IMR-90 (cell line): Measurements from ENCODE around the gene TSKU. TPM values are rescaled to one million over a fixed set of nuclear protein-coding genes. Genes with fewer than 3 reads are reported as not detected.

Experiments
- ATAC-seq: fragments of 200-7000 bp; cut with Tn5 transposase; 2 replicates; pipeline ENCODE4 v1.9.1; 2020; ENCODE audit warnings: low read depth, mild to moderate bottlenecking, moderate library complexity
- BruUV-seq: library from RNA; stranded (reverse); fragments of 400-500 nt; replicated peaks from 2 replicates; lab custom pipeline; 2021; lab: Mats Ljungman, UMichigan
- CTCF ChIA-PET: fragments of 300-600 bp; formaldehyde crosslinking; extraction: SDS; loops from one replicate; lab custom pipeline; 2021; ENCODE audit warnings: antibody characterized with exemption; lab: Yijun Ruan, JAX
- POLR2A ChIA-PET: fragments of 300-600 bp; sonication (Branson Sonifier 250); formaldehyde crosslinking; loops from one replicate; lab custom pipeline; 2022; ENCODE audit warnings: antibody characterized with exemption; ENCODE audit not compliant: unreplicated experiment; lab: Charles Lee
- DNase-seq: peaks from one replicate; pipeline ENCODE4 v3.0.0; 2013
- H2AFZ ChIP-seq: replicated peaks from 2 replicates; pipeline ENCODE3; 2013; ENCODE audit warnings: low read length, mild to moderate bottlenecking; ENCODE audit not compliant: poor library complexity
- H2AK5ac ChIP-seq: 2 replicates; pipeline ENCODE4 v1.6.1; 2013; ENCODE audit warnings: low read depth, low read length, inconsistent platforms
- H2AK9ac ChIP-seq: replicated peaks from 2 replicates; pipeline ENCODE3; 2013; ENCODE audit warnings: mild to moderate bottlenecking, low read depth, low read length, moderate library complexity; ENCODE audit not compliant: poor library complexity
- H2BK120ac ChIP-seq: 2 replicates; pipeline ENCODE4 v1.6.1; 2013; ENCODE audit warnings: low read depth, low read length, inconsistent platforms
- H2BK15ac ChIP-seq: 3 replicates; pipeline ENCODE4 v1.6.1; 2013; ENCODE audit warnings: low read depth, low read length, inconsistent platforms
- H2BK20ac ChIP-seq: 2 replicates; pipeline ENCODE4 v1.6.1; 2013; ENCODE audit warnings: low read depth, mild to moderate bottlenecking, inconsistent platforms, low read length, moderate library complexity
- H2BK5ac ChIP-seq: 2 replicates; pipeline ENCODE4 v1.6.1; 2013; ENCODE audit warnings: mild to moderate bottlenecking, low read depth, low read length, inconsistent platforms; ENCODE audit not compliant: poor library complexity, severe bottlenecking
- H3K14ac ChIP-seq: replicated peaks from 2 replicates; pipeline ENCODE4 v1.6.1; 2013; ENCODE audit warnings: low read depth, low read length, inconsistent platforms
- H3K18ac ChIP-seq: 2 replicates; pipeline ENCODE4 v1.6.1; 2013; ENCODE audit warnings: low read depth, low read length, control low read depth
- H3K23ac ChIP-seq: 2 replicates; pipeline ENCODE4 v1.6.1; 2013; ENCODE audit warnings: low read depth, low read length, inconsistent platforms
- H3K27ac ChIP-seq: 2 replicates; pipeline ENCODE4 v1.5.1; 2013; ENCODE audit warnings: mild to moderate bottlenecking, control low read depth, low read length; ENCODE audit not compliant: insufficient read depth
- H3K27me3 ChIP-seq: 2 replicates; pipeline ENCODE4 v1.6.1; 2013; ENCODE audit warnings: low read length; ENCODE audit not compliant: control insufficient read depth, insufficient read depth
- H3K36me3 ChIP-seq: 2 replicates; pipeline ENCODE4 v1.6.1; 2013; ENCODE audit warnings: low read length, mixed read lengths; ENCODE audit not compliant: control insufficient read depth, insufficient read depth
- H3K4ac ChIP-seq: 2 replicates; pipeline ENCODE4 v1.6.1; 2013; ENCODE audit warnings: low read depth, low read length, inconsistent platforms
- H3K4me1 ChIP-seq: 2 replicates; pipeline ENCODE4 v1.6.1; 2013; ENCODE audit warnings: low read length, mixed read lengths; ENCODE audit not compliant: control insufficient read depth, insufficient read depth
- H3K4me2 ChIP-seq: 2 replicates; pipeline ENCODE4 v1.6.1; 2013; ENCODE audit warnings: low read depth, mild to moderate bottlenecking, control low read depth, low read length, moderate library complexity
- H3K4me3 ChIP-seq: 2 replicates; pipeline ENCODE4 v1.5.1; 2013; ENCODE audit warnings: low read depth, mild to moderate bottlenecking, control low read depth, low read length, moderate library complexity; ENCODE audit not compliant: insufficient read depth
- H3K56ac ChIP-seq: 2 replicates; pipeline ENCODE4 v1.6.1; 2013; ENCODE audit warnings: low read length, inconsistent platforms; ENCODE audit not compliant: insufficient read depth; ENCODE audit errors: extremely low read depth
- H3K79me1 ChIP-seq, 2 experiments: 2 replicates each; pipeline ENCODE4 v1.6.1; 2013; ENCODE audit warnings: low read length in 2 of 2, inconsistent platforms in 1 of 2, low read depth in 1 of 2
- H3K9ac ChIP-seq: 2 replicates; pipeline ENCODE4 v1.6.1; 2013; ENCODE audit warnings: low read depth, low read length, control low read depth
- H3K9me1 ChIP-seq: 2 replicates; pipeline ENCODE4 v1.6.1; 2013; ENCODE audit warnings: low read length, inconsistent platforms; ENCODE audit not compliant: insufficient read depth
- H3K9me3 ChIP-seq: 2 replicates; pipeline ENCODE4 v1.6.1; 2013; ENCODE audit warnings: low read length; ENCODE audit not compliant: control insufficient read depth, insufficient read depth
- H4K20me1 ChIP-seq: 2 replicates; pipeline ENCODE4 v1.6.1; 2013; ENCODE audit warnings: low read length, inconsistent platforms; ENCODE audit not compliant: insufficient read depth
- H4K5ac ChIP-seq: 2 replicates; pipeline ENCODE4 v1.6.1; 2013; ENCODE audit warnings: mild to moderate bottlenecking, low read depth, low read length, control low read depth
- H4K8ac ChIP-seq, 2 experiments: 2 replicates each; pipeline ENCODE4 v1.6.1; 2013; ENCODE audit warnings: low read depth in 2 of 2, low read length in 2 of 2, control low read depth in 1 of 2, inconsistent platforms in 1 of 2
- H4K91ac ChIP-seq: 2 replicates; pipeline ENCODE4 v1.6.1; 2013; ENCODE audit warnings: low read depth, low read length, inconsistent platforms; ENCODE audit not compliant: insufficient read depth
- CHD1 ChIP-seq: IDR thresholded peaks from 2 replicates; pipeline ENCODE4 v1.6.1; 2012; ENCODE audit warnings: low read depth, low read length, improper control_type of control experiment
- MXI1 ChIP-seq: IDR thresholded peaks from 2 replicates; pipeline ENCODE4 v1.6.1; 2012; ENCODE audit warnings: low read depth, mild to moderate bottlenecking, low read length, moderate library complexity, borderline replicate concordance
- NFE2L2 ChIP-seq: fragments of 150-350 bp; IDR thresholded peaks from 2 replicates; pipeline ENCODE4 v1.6.1; 2016; ENCODE audit warnings: low read depth, mild to moderate bottlenecking, low read length
- WGBS, 2 experiments: methylation state at CpG; one replicate each; pipeline versions ENCODE4 v1.1.5 to v1.1.7; 2013; ENCODE audit warnings: missing lambda C conversion rate in 2 of 2; ENCODE audit not compliant: insufficient read length in 1 of 2; ENCODE audit errors: extremely low coverage in 2 of 2; 5-methylcytosine and 5-hydroxymethylcytosine counted together
- dilution Hi-C: fragments of 300-500 bp; cut with HindIII; formaldehyde crosslinking; loops from one replicate; pipeline ENCODE4 v1.14.3; 2018; ENCODE audit warnings: low sequenced_read_pairs; ENCODE audit not compliant: unreplicated experiment
- in situ Hi-C: fragments of 300-500 bp; cut with MboI; formaldehyde crosslinking; loops from 3 replicates; pipeline ENCODE4 v1.14.3; 2019; ENCODE audit warnings: low sequenced_read_pairs, inconsistent platforms, mixed read lengths
- intact Hi-C: fragments of 100-400 bp; cut with micrococcal nuclease; formaldehyde crosslinking; loops from 2 replicates; pipeline ENCODE4 v1.10.0; 2022
- polyA plus RNA-seq, 3 experiments: library from polyadenylated mRNA; depleted of rRNA; stranded (reverse); fragments of >200 nt; gene quantifications; 2 replicates each; pipeline ENCODE4 v1.2.3, GENCODE V29; 2012; ENCODE audit warnings: low replicate concordance in 1 of 3
- total RNA-seq: library from RNA; depleted of rRNA; stranded (reverse); fragments of >200 nt; gene quantifications from 2 replicates; pipeline ENCODE4 v1.2.3, GENCODE V29; 2012

The TSKU gene
- total and polyA plus RNA-seq, 2 of the 4 experiments (the other 2 are of a cell fraction): 6.8 to 26.6 TPM

DNA sequence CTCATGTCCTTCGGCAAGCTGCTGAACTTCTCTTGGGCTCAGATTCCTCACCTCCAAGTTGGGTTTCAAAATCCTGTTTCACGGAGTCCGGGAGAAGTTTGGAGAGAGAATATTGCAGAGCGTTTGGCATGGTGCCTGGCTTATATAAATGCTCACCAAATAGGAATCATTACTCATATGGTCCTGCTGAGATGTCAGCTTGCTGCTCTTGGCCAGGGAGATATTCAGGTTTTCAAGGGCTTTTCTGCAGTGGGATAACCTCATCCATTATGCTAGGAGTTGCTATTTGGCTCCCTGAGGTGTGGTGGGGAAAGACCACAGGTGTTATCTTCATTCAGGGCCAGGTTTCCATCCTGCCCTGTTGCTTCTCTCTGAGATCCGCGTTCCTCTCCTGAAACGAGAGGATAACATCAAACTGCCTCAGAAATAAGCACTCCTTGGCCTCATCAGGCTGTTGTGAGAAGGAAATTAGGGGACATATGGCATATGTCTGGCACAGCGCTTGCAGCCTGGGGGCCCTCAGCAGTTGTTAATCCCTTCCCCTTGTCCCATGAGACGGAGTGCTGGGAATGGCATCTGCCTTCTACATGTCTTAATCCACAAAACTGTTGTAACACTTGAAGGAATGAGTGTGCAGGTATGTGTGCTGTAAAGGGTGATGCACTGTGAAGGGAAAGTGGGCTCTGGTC lies 47.6 kb downstream of the TSKU start:
- Histone ChIP-seq H3K9ac (no peak overlapping the region), H3K36me3 (no peaks in the 10 kb centered on the region), H2BK20ac (no peak overlapping the region), H3K14ac (no peak overlapping the region), H2AK9ac (no peak overlapping the region), H3K4me2 (no peak overlapping the region), H4K5ac (no peak overlapping the region), H2BK120ac (no peak overlapping the region), H2BK15ac (no peak overlapping the region), H4K20me1 (no peaks in the 10 kb centered on the region), H3K79me1 (no peaks in the 10 kb centered on the region), H3K56ac (no peak overlapping the region), H3K9me3 (no peaks in the 10 kb centered on the region; the same call in 1 of the 2 replicates), H4K91ac (no peak overlapping the region), H2AFZ (no peak overlapping the region), H4K8ac (no peak overlapping the region), H3K18ac (no peak overlapping the region), H3K9me1 (no peaks in the 10 kb centered on the region; the same call in 1 of the 2 replicates), H3K27me3 (peaks cover 34% of the 10 kb centered on the region), H2AK5ac (no peak overlapping the region), H3K4me3 (no peak overlapping the region), H3K4ac (no peak overlapping the region), H3K27ac (no peak overlapping the region), H3K4me1 (peaks cover 3% of the 10 kb centered on the region; the same call in 1 of the 2 replicates), H3K23ac (no peak overlapping the region), H2BK5ac (no peak overlapping the region)
- in situ Hi-C loops (no loop called here), dilution Hi-C loops (no loop called here), intact Hi-C loops (no loop called here)
- POLR2A ChIA-PET: no interaction called here
- TF ChIP-seq NFE2L2 (no peak), CHD1 (no peak), MXI1 (no peak)
- ATAC-seq: no peak
- BruUV-seq: no TSS peak
- DNase-seq: peak; percentile 44
- CTCF ChIA-PET: no interaction called here
- no CpG with 5 or more reads among the region's 9 CpGs for WGBS, 2 experiments
